Epithelial cell of esophagus (primary cell): ENCODE data around the gene HOPX.

Experiments
- DNase-seq: peaks from one replicate; pipeline ENCODE4 v3.0.0; 2010; ENCODE audit warnings: low read depth
- H3K4me3 ChIP-seq: 2 replicates; pipeline ENCODE4 v1.5.1; 2011; ENCODE audit warnings: mild to moderate bottlenecking, low read length, control low read depth
- CTCF ChIP-seq: IDR thresholded peaks from 2 replicates; pipeline ENCODE4 v1.5.1; 2011; ENCODE audit warnings: low read depth, mild to moderate bottlenecking, low read length, control low read depth, inconsistent platforms; ENCODE audit not compliant: insufficient read depth; ENCODE audit errors: missing control alignments

HOPX gene

GRCh38 chr4:56650262-56651055 lies 30.6 kb downstream of the HOPX start:
- DNase-seq: no peak
- H3K4me3 ChIP-seq: no peak overlapping the region
- TF ChIP-seq CTCF: peak; percentile 9

GRCh38 chr4:56649445-56650261 lies 31.4 kb downstream of the HOPX start:
- TF ChIP-seq CTCF: no peak
- no peak for DNase-seq
- no peak overlapping the region for H3K4me3 ChIP-seq

- TF ChIP-seq CTCF: no peak
- no peak overlapping the region for H3K4me3 ChIP-seq
- no peak for DNase-seq
These were observed 32.3 kb downstream of the HOPX start for GRCh38 chr4:56648824-56649151.

GRCh38 chr4:56648021-56648823 lies 32.9 kb downstream of the HOPX start:
- H3K4me3 ChIP-seq: no peak overlapping the region
- TF ChIP-seq CTCF: no peak
- peak; percentile 46 for DNase-seq

- DNase-seq: no peak
- TF ChIP-seq CTCF: no peak
- no peak overlapping the region for H3K4me3 ChIP-seq
These were observed 34.8 kb downstream of the HOPX start for GRCh38 chr4:56646341-56646740.

GRCh38 chr4:56643596-56643995 lies 37.5 kb downstream of the HOPX start:
- no peak for TF ChIP-seq CTCF
- H3K4me3 ChIP-seq: no peak overlapping the region
- DNase-seq: no peak
